Coronary artery (tissue), 2 donors: ENCODE results near the gene RRP8.

Source experiments
- DNase-seq: peaks from one replicate; pipeline ENCODE4 v3.0.0-alpha.2; 2017; ENCODE audit warnings: low spot score
- H3K27ac ChIP-seq, 2 donors: fragments of 200-600 bp; sonication (generic); one replicate each; pipeline ENCODE4 v1.5.1; 2016 to 2019
- H3K4me3 ChIP-seq: fragments of 200-600 bp; sonication (generic); 2 replicates; pipeline ENCODE4 v1.5.1; 2016; ENCODE audit warnings: mild to moderate bottlenecking, moderate library complexity
- CTCF ChIP-seq: fragments of 200-600 bp; sonication (generic); IDR thresholded peaks from one replicate; pipeline ENCODE4 v1.5.1; 2019; ENCODE audit warnings: antibody characterized with exemption

The RRP8 gene

GRCh38 chr11:6632116-6633073 is 29.0 kb upstream of the RRP8 start:
- Histone ChIP-seq H3K27ac (no peak overlapping the region), H3K4me3 (no peak overlapping the region)
- TF ChIP-seq CTCF: no peak
- DNase-seq: no peak

DNA sequence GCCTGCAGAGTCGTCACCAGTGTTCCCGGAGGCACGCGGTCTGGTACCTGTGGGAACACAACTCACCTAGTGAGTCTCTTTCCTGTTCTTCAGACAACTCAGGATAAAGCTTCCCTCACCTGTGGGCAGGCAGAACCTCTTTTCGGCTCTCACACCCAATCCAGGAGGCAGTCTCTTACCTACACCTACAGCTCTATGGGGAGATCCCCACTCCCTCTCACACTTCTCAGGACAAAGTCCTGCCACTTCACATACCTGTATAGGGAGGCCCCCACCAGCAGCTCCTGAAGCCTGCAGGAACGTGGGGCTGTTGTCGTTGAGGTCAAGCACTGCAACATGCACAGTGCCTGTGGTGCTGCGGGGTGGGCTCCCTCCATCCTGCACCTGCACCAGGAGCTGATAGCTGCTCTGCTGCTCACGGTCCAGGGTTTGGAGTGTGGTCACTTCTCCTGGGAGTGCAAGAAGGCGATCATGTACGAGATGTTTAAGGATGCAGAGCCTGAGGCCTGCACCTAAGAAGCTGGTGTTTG is 28.0 kb upstream of the RRP8 start:
- Histone ChIP-seq H3K4me3 (no peak overlapping the region), H3K27ac (no peak overlapping the region)
- DNase-seq: no peak
- TF ChIP-seq CTCF: no peak

GRCh38 chr11:6630632-6631291 is 27.3 kb upstream of the RRP8 start:
- Histone ChIP-seq H3K27ac (no peak overlapping the region), H3K4me3 (no peak overlapping the region)
- TF ChIP-seq CTCF: no peak
- no peak for DNase-seq

DNA sequence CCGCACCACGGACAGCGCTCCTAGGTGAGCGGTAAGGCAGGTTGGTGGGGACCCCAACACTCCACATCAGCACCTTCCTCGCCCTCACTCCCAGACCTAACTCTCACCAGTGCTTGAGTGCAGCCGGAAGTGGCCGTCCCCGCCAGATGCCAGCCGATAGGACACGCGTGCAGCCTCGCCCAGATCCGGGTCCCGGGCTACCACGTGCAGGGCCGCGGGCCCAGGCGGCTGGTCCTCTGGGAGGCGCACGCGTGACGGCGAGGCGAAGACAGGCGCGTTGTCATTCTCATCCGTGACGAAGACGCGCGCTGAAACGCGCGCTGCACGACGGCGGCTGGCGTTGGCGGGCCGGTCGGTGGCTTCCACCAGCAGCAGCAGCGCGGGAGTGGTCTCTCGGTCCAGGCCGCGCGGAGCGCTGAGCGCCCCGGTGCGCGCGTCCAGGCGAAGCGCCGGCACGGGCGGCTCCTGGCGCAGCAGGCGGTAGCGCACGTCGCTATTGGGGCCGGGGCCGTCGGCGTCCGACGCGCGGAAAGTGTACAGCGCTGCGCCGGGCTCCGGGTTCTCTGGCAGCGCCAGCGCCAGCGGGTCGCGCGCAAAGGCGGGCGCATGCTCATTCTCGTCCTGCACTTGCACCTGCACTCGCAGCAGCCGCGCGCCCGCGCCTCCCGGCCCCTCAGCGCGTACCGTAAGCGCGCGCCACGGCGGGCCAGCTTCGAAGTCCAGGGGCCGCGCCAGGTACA is 26.6 kb upstream of the RRP8 start:
- H3K4me3 ChIP-seq: no peak overlapping the region
- no peak overlapping the region for H3K27ac ChIP-seq
- DNase-seq: no peak
- no peak for TF ChIP-seq CTCF

GRCh38 chr11:6629573-6629891 is 26.1 kb upstream of the RRP8 start:
- no peak for DNase-seq
- no peak overlapping the region for H3K4me3 ChIP-seq
- no peak for TF ChIP-seq CTCF
- H3K27ac ChIP-seq: no peak overlapping the region

DNA sequence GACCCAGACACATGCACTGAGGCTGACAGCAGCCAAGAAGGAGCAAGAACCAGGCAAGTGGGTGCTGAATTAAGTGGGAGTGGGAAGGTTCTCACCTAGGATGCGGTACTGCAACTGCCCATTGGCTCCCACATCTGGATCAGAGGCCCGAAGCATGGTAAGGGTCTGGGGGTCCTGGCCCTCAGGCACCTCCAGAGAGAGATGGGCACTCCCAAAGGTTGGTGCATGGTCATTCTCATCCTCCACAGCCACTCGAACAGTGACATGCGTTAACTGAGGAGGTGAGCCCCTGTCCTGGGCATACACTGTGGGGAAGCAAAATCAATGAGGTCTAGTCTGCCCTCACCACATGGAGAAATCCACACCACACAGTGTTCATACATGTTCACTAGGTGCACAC is 25.1 kb upstream of the RRP8 start:
- no peak for TF ChIP-seq CTCF
- Histone ChIP-seq H3K27ac (no peak overlapping the region), H3K4me3 (no peak overlapping the region)
- DNase-seq: no peak
